Activated CD4-positive, alpha-beta T cell treated with anti-CD3 and anti-CD28 coated beads, Interleukin-2, amount 10 ng/mL, durations not matched to agents 7 days and 5 days (primary cell): ENCODE results near the gene ZNF839. TPM values are rescaled to one million over a fixed set of nuclear protein-coding genes. Genes with fewer than 3 reads are reported as not detected.
A peak's percentile ranks its signal among the peaks of the same experiment; 100 is the strongest.

ENCODE experiments used
- CTCF ChIA-PET: fragments of 350-600 bp; sonication (Branson Sonifier 250); formaldehyde crosslinking; loops from one replicate; lab custom pipeline; 2021; ENCODE audit warnings: antibody characterized with exemption; lab: Charles Lee
- POLR2A ChIA-PET: fragments of 350-600 bp; sonication (Branson Sonifier 250); formaldehyde crosslinking; loops from one replicate; lab custom pipeline; 2021; ENCODE audit warnings: antibody characterized with exemption; lab: Charles Lee
- DNase-seq: peaks from one replicate; pipeline ENCODE4 v3.0.0-alpha.2; 2020
- H3K27ac Mint-ChIP-seq: one replicate; pipeline ENCODE4 v1.8.0; 2021; ENCODE audit warnings: mild to moderate bottlenecking, moderate library complexity, mixed read lengths
- H3K27me3 Mint-ChIP-seq: one replicate; pipeline ENCODE4 v1.8.0; 2021; ENCODE audit warnings: mixed read lengths
- H3K36me3 Mint-ChIP-seq: one replicate; pipeline ENCODE4 v1.8.0; 2021; ENCODE audit warnings: low read depth, mixed read lengths
- H3K4me1 Mint-ChIP-seq: one replicate; pipeline ENCODE4 v1.8.0; 2021; ENCODE audit warnings: mixed read lengths
- H3K4me3 Mint-ChIP-seq: one replicate; pipeline ENCODE4 v1.8.0; 2021; ENCODE audit warnings: mild to moderate bottlenecking, moderate library complexity, mixed read lengths
- H3K9me3 Mint-ChIP-seq: one replicate; pipeline ENCODE4 v1.8.0; 2021; ENCODE audit warnings: mixed read lengths
- total RNA-seq, 2 experiments: library from RNA; stranded (reverse); gene quantifications; one replicate each; pipeline ENCODE4 v1.2.3, GENCODE V29; 2021

Gene ZNF839
- total RNA-seq, 2 experiments from 2014 or later: 14.8 to 18.8 TPM

- ChIA-PET CTCF (interaction anchor here (0.8 kb wide), 1 partner anchor 14 kb away, joined by 3 read pairs; no protein-coding TSS in a partner anchor), POLR2A (no interaction called here)
- H3K9me3 Mint-ChIP-seq: no peaks in the 10 kb centered on the region
- no peak overlapping the region for H3K4me3 Mint-ChIP-seq
- no peak for DNase-seq
- peaks cover 10% of the 10 kb centered on the region for H3K4me1 Mint-ChIP-seq
- H3K27me3 Mint-ChIP-seq: no peaks in the 10 kb centered on the region
- no peak overlapping the region for H3K27ac Mint-ChIP-seq
- H3K36me3 Mint-ChIP-seq: peaks cover 2% of the 10 kb centered on the region
These were observed 11.3 kb downstream of the ZNF839 start for GRCh38 chr14:102330806-102331205.

GRCh38 chr14:102333390-102333789 is 13.8 kb downstream of the ZNF839 start:
- DNase-seq: no peak
- Mint-ChIP-seq H3K4me3 (no peak overlapping the region), H3K27ac (peak overlapping the region; percentile 7), H3K27me3 (no peaks in the 10 kb centered on the region), H3K36me3 (peaks cover 6% of the 10 kb centered on the region), H3K4me1 (peaks cover 14% of the 10 kb centered on the region), H3K9me3 (no peaks in the 10 kb centered on the region)
- ChIA-PET POLR2A (no interaction called here), CTCF (interaction anchor here (0.9 to 1.9 kb wide), 7 partner anchors 9 to 19 kb away, joined by 3 to 6 read pairs (median 5); no protein-coding TSS in a partner anchor)

GRCh38 chr14:102333795-102334705 is 14.5 kb downstream of the ZNF839 start:
- no peak for DNase-seq
- CTCF ChIA-PET: interaction anchor here (0.9 to 2.3 kb wide), 7 partner anchors 10 to 20 kb away, joined by 3 to 8 read pairs (median 5); partner anchors contain the start of gene ZNF839
- POLR2A ChIA-PET: no interaction called here
- Mint-ChIP-seq H3K4me1 (peaks cover 14% of the 10 kb centered on the region), H3K4me3 (no peak overlapping the region), H3K36me3 (peaks cover 11% of the 10 kb centered on the region), H3K27ac (peak overlapping the region; percentile 7), H3K27me3 (no peaks in the 10 kb centered on the region), H3K9me3 (no peaks in the 10 kb centered on the region)

GRCh38 chr14:102335163-102335562 is 15.6 kb downstream of the ZNF839 start:
- CTCF ChIA-PET: interaction anchor here (0.6 to 2.3 kb wide), 2 partner anchors 16 to 1152 kb away, joined by 3 to 8 read pairs; partner anchors contain the start of gene ZNF839
- no peak for DNase-seq
- Mint-ChIP-seq H3K4me1 (peaks cover 14% of the 10 kb centered on the region), H3K27me3 (no peaks in the 10 kb centered on the region), H3K27ac (peak overlapping the region; percentile 39), H3K9me3 (no peaks in the 10 kb centered on the region), H3K36me3 (peaks cover 11% of the 10 kb centered on the region), H3K4me3 (no peak overlapping the region)
- POLR2A ChIA-PET: no interaction called here

GRCh38 chr14:102338724-102339123 is 19.2 kb downstream of the ZNF839 start:
- no peak for DNase-seq
- H3K27ac Mint-ChIP-seq: no peak overlapping the region
- H3K36me3 Mint-ChIP-seq: peaks cover 21% of the 10 kb centered on the region
- peaks cover 11% of the 10 kb centered on the region for H3K4me1 Mint-ChIP-seq
- ChIA-PET CTCF (interaction anchor here (0.6 to 0.7 kb wide), 3 partner anchors 28 to 422 kb away, joined by 3 to 5 read pairs (median 3); no protein-coding TSS in a partner anchor), POLR2A (no interaction called here)
- H3K9me3 Mint-ChIP-seq: no peaks in the 10 kb centered on the region
- H3K4me3 Mint-ChIP-seq: no peak overlapping the region
- H3K27me3 Mint-ChIP-seq: no peaks in the 10 kb centered on the region

GRCh38 chr14:102341566-102341965 is 22.0 kb downstream of the ZNF839 start:
- peaks cover 20% of the 10 kb centered on the region for H3K36me3 Mint-ChIP-seq

GRCh38 chr14:102342238-102342637 is 22.7 kb downstream of the ZNF839 start:
- H3K27ac Mint-ChIP-seq: no peak overlapping the region
- peaks cover 20% of the 10 kb centered on the region for H3K36me3 Mint-ChIP-seq
- ChIA-PET POLR2A (no interaction called here), CTCF (interaction anchor here (0.8 to 1.1 kb wide), 4 partner anchors 14 to 182 kb away, joined by 3 read pairs; no protein-coding TSS in a partner anchor)
- H3K27me3 Mint-ChIP-seq: no peaks in the 10 kb centered on the region
- H3K4me1 Mint-ChIP-seq: no peaks in the 10 kb centered on the region
- no peak for DNase-seq
- H3K9me3 Mint-ChIP-seq: no peaks in the 10 kb centered on the region
- H3K4me3 Mint-ChIP-seq: no peak overlapping the region

More at GRCh38 chr14:102341566-102341965, 22.0 kb downstream of the ZNF839 start:
- POLR2A ChIA-PET: no interaction called here
- Mint-ChIP-seq H3K9me3 (no peaks in the 10 kb centered on the region), H3K27ac (no peak overlapping the region), H3K27me3 (no peaks in the 10 kb centered on the region), H3K4me3 (no peak overlapping the region), H3K4me1 (no peaks in the 10 kb centered on the region)
- CTCF ChIA-PET: interaction anchor here (1.0 kb wide), 1 partner anchor 183 kb away, joined by 3 read pairs; no protein-coding TSS in a partner anchor
- DNase-seq: no peak

- no peak overlapping the region for H3K27ac Mint-ChIP-seq
- POLR2A ChIA-PET: interaction anchor here (0.7 kb wide), 1 partner anchor 26 kb away, joined by 3 read pairs; no protein-coding TSS in a partner anchor
- H3K4me3 Mint-ChIP-seq: no peak overlapping the region
- no peaks in the 10 kb centered on the region for H3K4me1 Mint-ChIP-seq
- H3K36me3 Mint-ChIP-seq: peaks cover 22% of the 10 kb centered on the region
- DNase-seq: no peak
- H3K9me3 Mint-ChIP-seq: no peaks in the 10 kb centered on the region
- H3K27me3 Mint-ChIP-seq: no peaks in the 10 kb centered on the region
- CTCF ChIA-PET: no interaction called here
These were observed 24.5 kb downstream of the ZNF839 start for GRCh38 chr14:102344084-102344483.

GRCh38 chr14:102344485-102344884 is 24.9 kb downstream of the ZNF839 start:
- Mint-ChIP-seq H3K4me3 (no peak overlapping the region), H3K9me3 (no peaks in the 10 kb centered on the region), H3K36me3 (peaks cover 22% of the 10 kb centered on the region), H3K27me3 (no peaks in the 10 kb centered on the region), H3K27ac (no peak overlapping the region), H3K4me1 (no peaks in the 10 kb centered on the region)
- ChIA-PET CTCF (no interaction called here), POLR2A (no interaction called here)
- no peak for DNase-seq

GRCh38 chr14:102345232-102345631 is 25.7 kb downstream of the ZNF839 start:
- H3K36me3 Mint-ChIP-seq: peaks cover 28% of the 10 kb centered on the region
- DNase-seq: no peak
- CTCF ChIA-PET: no interaction called here
- H3K4me3 Mint-ChIP-seq: no peak overlapping the region
- H3K4me1 Mint-ChIP-seq: no peaks in the 10 kb centered on the region
- POLR2A ChIA-PET: no interaction called here
- no peak overlapping the region for H3K27ac Mint-ChIP-seq
- H3K27me3 Mint-ChIP-seq: no peaks in the 10 kb centered on the region
- no peaks in the 10 kb centered on the region for H3K9me3 Mint-ChIP-seq

- Mint-ChIP-seq H3K9me3 (no peaks in the 10 kb centered on the region), H3K27me3 (no peaks in the 10 kb centered on the region), H3K27ac (no peak overlapping the region), H3K4me1 (no peaks in the 10 kb centered on the region), H3K4me3 (no peak overlapping the region), H3K36me3 (peaks cover 28% of the 10 kb centered on the region)
- DNase-seq: no peak
- ChIA-PET POLR2A (no interaction called here), CTCF (interaction anchor here (0.6 to 1.1 kb wide), 3 partner anchors 10 to 703 kb away, joined by 3 to 5 read pairs (median 3); no protein-coding TSS in a partner anchor)
These were observed 27.1 kb downstream of the ZNF839 start for GRCh38 chr14:102346645-102347044.

GRCh38 chr14:102348376-102348775 is 28.8 kb downstream of the ZNF839 start:
- ChIA-PET CTCF (interaction anchor here (0.6 to 1.1 kb wide), 3 partner anchors 8 to 642 kb away, joined by 3 to 4 read pairs (median 3); no protein-coding TSS in a partner anchor), POLR2A (no interaction called here)
- DNase-seq: no peak
- Mint-ChIP-seq H3K27me3 (no peaks in the 10 kb centered on the region), H3K4me3 (no peak overlapping the region), H3K36me3 (peaks cover 30% of the 10 kb centered on the region), H3K27ac (no peak overlapping the region), H3K4me1 (no peaks in the 10 kb centered on the region), H3K9me3 (no peaks in the 10 kb centered on the region)

- Mint-ChIP-seq H3K4me1 (no peaks in the 10 kb centered on the region), H3K4me3 (no peak overlapping the region), H3K27ac (no peak overlapping the region), H3K27me3 (no peaks in the 10 kb centered on the region), H3K36me3 (peaks cover 34% of the 10 kb centered on the region), H3K9me3 (no peaks in the 10 kb centered on the region)
- no peak for DNase-seq
- POLR2A ChIA-PET: no interaction called here
- CTCF ChIA-PET: interaction anchor here (0.6 to 1.2 kb wide), 2 partner anchors 15 to 43 kb away, joined by 3 to 4 read pairs; no protein-coding TSS in a partner anchor
These were observed 31.5 kb downstream of the ZNF839 start for GRCh38 chr14:102351023-102351422.
